Measurements from ENCODE around the gene DHX34.
"Not testable (repeated sequence)": the region's sequence is repeated elsewhere in the genome, so short reads cannot be mapped to it uniquely, and the experiment has no call there.

The DHX34 gene

GRCh38 chr19:47398707-47399597 is 49.8 kb downstream of the DHX34 start:
- no peak for DNase-seq

- no peak for DNase-seq
These were observed 53.4 kb downstream of the DHX34 start for GRCh38 chr19:47402504-47402903.

GRCh38 chr19:47404334-47405196 is 55.5 kb downstream of the DHX34 start:
- DNase-seq = no peak

GRCh38 chr19:47405197-47405550 is 56.1 kb downstream of the DHX34 start:
- no peak for DNase-seq

- DNase-seq = no peak
These were observed 56.8 kb downstream of the DHX34 start for GRCh38 chr19:47405854-47406417.

GRCh38 chr19:47406711-47407416 is 57.7 kb downstream of the DHX34 start:
- no peak for DNase-seq

GRCh38 chr19:47407417-47407774 is 58.3 kb downstream of the DHX34 start:
- DNase-seq = no peak

- DNase-seq = no peak
These were observed 59.2 kb downstream of the DHX34 start for GRCh38 chr19:47408156-47408938.

GRCh38 chr19:47411101-47411500 is 62.0 kb downstream of the DHX34 start:
- DNase-seq = no peak

GRCh38 chr19:47411696-47412095 is 62.6 kb downstream of the DHX34 start:
- not testable (repeated sequence) for DNase-seq

- DNase-seq = no peak
These were observed 64.8 kb downstream of the DHX34 start for GRCh38 chr19:47413941-47414340.

- no peak for DNase-seq
These were observed 65.4 kb downstream of the DHX34 start for GRCh38 chr19:47414469-47414868.

- no peak for DNase-seq
These were observed 67.0 kb downstream of the DHX34 start for GRCh38 chr19:47415953-47416642.

- no peak for DNase-seq
These were observed 67.5 kb downstream of the DHX34 start for GRCh38 chr19:47416643-47416985.

- DNase-seq = no peak
These were observed 68.1 kb downstream of the DHX34 start for GRCh38 chr19:47417107-47417745.

- DNase-seq = no peak
These were observed 68.9 kb downstream of the DHX34 start for GRCh38 chr19:47417746-47418691.

GRCh38 chr19:47418692-47419029 is 69.5 kb downstream of the DHX34 start:
- no peak for DNase-seq

GRCh38 chr19:47419030-47419783 is 70.1 kb downstream of the DHX34 start, which contains the start of gene MEIS3:
MEIS3 (minus strand) TSS chr19:47419527; CDS start chr19:47419081, 446 bp downstream.
- no peak for DNase-seq

- DNase-seq = no peak
These were observed 70.7 kb downstream of the DHX34 start for GRCh38 chr19:47419789-47420188.
